Activated T-helper 2 cell treated with anti-CD3 and anti-CD28 coated beads, Interferon-gamma antibody, Interleukin-2, Interleukin-4, amounts not matched to agents 10 μg/mL and 5 μg/mL and 100 μg/mL, durations not matched to agents 14 hours and 24 hours and 36 hours (primary cell): ENCODE results near the gene TCEAL3. TPM values are rescaled to one million over a fixed set of nuclear protein-coding genes. Genes with fewer than 3 reads are reported as not detected.
A peak's percentile ranks its signal among the peaks of the same experiment; 100 is the strongest.
"Not testable (repeated sequence)": the region's sequence is repeated elsewhere in the genome, so short reads cannot be mapped to it uniquely, and the experiment has no call there.

ENCODE experiments used
- DNase-seq: peaks from one replicate; pipeline ENCODE4 v3.0.0; 2021; ENCODE audit warnings: low spot score
- H3K27ac Mint-ChIP-seq: one replicate; pipeline ENCODE4 v1.8.0; 2021; ENCODE audit warnings: mixed read lengths
- H3K27me3 Mint-ChIP-seq: one replicate; pipeline ENCODE4 v1.8.0; 2021; ENCODE audit warnings: low read depth, mixed read lengths
- H3K36me3 Mint-ChIP-seq: one replicate; pipeline ENCODE4 v1.8.0; 2021; ENCODE audit warnings: low read depth, mixed read lengths
- H3K4me1 Mint-ChIP-seq: one replicate; pipeline ENCODE4 v1.8.0; 2021; ENCODE audit warnings: low read depth, mixed read lengths
- H3K4me3 Mint-ChIP-seq: one replicate; pipeline ENCODE4 v1.8.0; 2021; ENCODE audit warnings: low read depth, mild to moderate bottlenecking, moderate library complexity, mixed read lengths
- H3K9me3 Mint-ChIP-seq: one replicate; pipeline ENCODE4 v1.8.0; 2021; ENCODE audit warnings: mixed read lengths
- intact Hi-C: fragments of 100-400 bp; cut with micrococcal nuclease; formaldehyde crosslinking; loops from one replicate; pipeline ENCODE4 v1.15.1; 2023
- total RNA-seq: library from RNA; stranded (reverse); gene quantifications from 2 replicates; pipeline ENCODE4 v1.2.3, GENCODE V29; 2022

Gene TCEAL3
- total RNA-seq, 1 donor from 2014 or later = 0.87 TPM

GRCh38 chrX:103630171-103630511 lies 22.4 kb downstream of the TCEAL3 start:
- intact Hi-C loops = no loop called here
- H3K36me3 Mint-ChIP-seq = peaks cover 3% of the 10 kb centered on the region
- peaks cover 18% of the 10 kb centered on the region for H3K4me1 Mint-ChIP-seq
- no peak overlapping the region for H3K27ac Mint-ChIP-seq
- H3K4me3 Mint-ChIP-seq = peak overlapping the region; percentile 84
- no peaks in the 10 kb centered on the region for H3K9me3 Mint-ChIP-seq
- H3K27me3 Mint-ChIP-seq = no peaks in the 10 kb centered on the region
- no peak for DNase-seq

DNA sequence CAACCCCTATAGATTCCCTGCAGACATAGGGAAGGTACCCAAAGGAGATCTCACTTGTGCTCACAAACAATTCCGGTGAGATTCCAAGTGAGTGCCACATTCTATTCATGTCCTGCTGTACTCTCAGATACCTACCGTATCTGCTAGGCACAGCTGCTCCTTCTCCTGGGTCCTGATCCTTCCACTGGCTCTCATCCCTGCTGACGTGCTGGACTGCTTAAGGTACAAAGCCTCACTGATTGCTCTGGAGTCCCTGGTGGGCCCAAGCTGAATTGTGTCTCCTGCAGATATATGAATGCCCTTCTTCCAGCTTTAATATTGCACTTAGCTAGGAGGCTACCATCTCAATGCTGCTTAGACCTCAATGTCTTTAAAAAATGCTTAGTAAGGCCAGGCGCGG lies 23.4 kb downstream of the TCEAL3 start:
- intact Hi-C loops = no loop called here
- DNase-seq = no peak
- Mint-ChIP-seq H3K27ac (no peak overlapping the region), H3K27me3 (no peaks in the 10 kb centered on the region), H3K36me3 (peaks cover 3% of the 10 kb centered on the region), H3K9me3 (no peaks in the 10 kb centered on the region), H3K4me1 (peaks cover 18% of the 10 kb centered on the region), H3K4me3 (no peak overlapping the region)

DNA sequence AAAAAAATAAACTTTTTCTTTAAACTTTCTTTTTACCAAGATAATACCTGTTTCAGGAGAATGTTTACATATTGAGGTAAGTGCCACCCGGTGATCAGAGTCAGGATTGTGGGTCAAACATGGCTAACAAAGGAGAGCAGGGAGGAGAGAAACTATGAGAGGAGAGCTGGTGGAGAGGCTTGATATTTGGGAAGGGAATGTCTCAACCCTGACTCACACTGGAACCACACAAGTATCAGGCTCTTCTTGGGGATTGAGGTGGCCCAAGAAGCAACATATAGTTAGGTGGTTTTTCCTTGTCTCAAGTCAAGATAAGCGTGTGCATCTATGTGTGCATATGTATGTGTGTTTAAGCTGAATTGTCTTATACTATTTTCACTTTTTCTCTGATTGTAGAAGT lies 27.7 kb downstream of the TCEAL3 start:
- no peak overlapping the region for H3K27ac Mint-ChIP-seq
- H3K4me3 Mint-ChIP-seq = no peak overlapping the region
- intact Hi-C loops = no loop called here
- DNase-seq = no peak
- H3K4me1 Mint-ChIP-seq = no peaks in the 10 kb centered on the region
- H3K9me3 Mint-ChIP-seq = no peaks in the 10 kb centered on the region
- H3K27me3 Mint-ChIP-seq = no peaks in the 10 kb centered on the region
- no peaks in the 10 kb centered on the region for H3K36me3 Mint-ChIP-seq

GRCh38 chrX:103637604-103638338 lies 30.0 kb downstream of the TCEAL3 start:
- Mint-ChIP-seq H3K27me3 (no peaks in the 10 kb centered on the region), H3K27ac (no peak overlapping the region), H3K36me3 (no peaks in the 10 kb centered on the region), H3K9me3 (no peaks in the 10 kb centered on the region), H3K4me3 (no peak overlapping the region), H3K4me1 (no peaks in the 10 kb centered on the region)
- DNase-seq = no peak
- intact Hi-C loops = no loop called here

DNA sequence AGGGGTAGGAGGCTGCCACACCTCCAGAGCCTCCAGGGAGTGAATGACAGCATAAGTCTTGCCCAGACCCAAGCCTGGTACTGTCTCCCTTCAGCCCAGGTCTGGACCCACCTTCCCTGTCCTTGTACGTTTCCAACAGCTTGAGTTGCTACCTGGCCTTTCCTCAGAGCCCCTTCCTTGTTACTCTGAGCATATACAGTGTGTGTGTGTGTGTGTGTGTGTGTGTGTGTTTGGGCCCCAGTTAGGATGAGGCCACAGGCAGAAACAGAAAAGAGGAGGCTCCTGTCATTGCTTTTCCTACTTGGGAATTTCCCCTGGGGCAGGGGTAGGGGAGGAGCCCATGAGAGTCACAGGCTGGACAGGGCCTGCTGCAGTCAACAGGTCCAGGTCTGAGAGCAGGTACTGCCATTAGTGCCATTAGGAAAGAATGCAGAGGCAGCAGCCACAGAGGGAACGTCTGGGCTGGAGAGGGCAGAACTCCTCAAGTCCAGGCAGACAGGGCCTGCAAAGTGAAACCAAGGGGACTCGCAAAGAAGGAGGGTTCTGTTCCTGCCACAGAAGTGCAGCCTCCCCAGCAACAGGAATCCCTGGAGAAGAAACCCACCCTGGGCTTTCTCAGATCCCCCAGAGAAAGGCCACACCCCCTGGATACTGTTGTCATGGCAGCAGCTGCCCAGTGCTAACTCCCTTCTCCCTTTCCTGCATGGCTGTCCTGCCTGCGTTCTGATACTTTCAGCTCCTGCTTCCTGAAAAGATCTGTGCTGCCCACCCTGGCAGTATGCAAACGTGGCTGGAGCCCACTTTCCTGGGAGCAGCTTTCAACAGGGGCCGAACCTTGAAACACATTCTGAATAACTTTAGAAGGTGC lies 30.9 kb downstream of the TCEAL3 start:
- H3K9me3 Mint-ChIP-seq, H3K27ac Mint-ChIP-seq, intact Hi-C loops, H3K36me3 Mint-ChIP-seq, DNase-seq, H3K27me3 Mint-ChIP-seq, H3K4me3 Mint-ChIP-seq, H3K4me1 Mint-ChIP-seq: not testable (repeated sequence)

GRCh38 chrX:103640401-103641155 lies 32.8 kb downstream of the TCEAL3 start:
- H3K4me1 Mint-ChIP-seq = no peaks in the 10 kb centered on the region
- intact Hi-C loops = no loop called here
- H3K9me3 Mint-ChIP-seq = no peaks in the 10 kb centered on the region
- H3K36me3 Mint-ChIP-seq = no peaks in the 10 kb centered on the region
- H3K27me3 Mint-ChIP-seq = peaks cover 8% of the 10 kb centered on the region
- no peak overlapping the region for H3K27ac Mint-ChIP-seq
- no peak overlapping the region for H3K4me3 Mint-ChIP-seq
- DNase-seq = no peak

DNA sequence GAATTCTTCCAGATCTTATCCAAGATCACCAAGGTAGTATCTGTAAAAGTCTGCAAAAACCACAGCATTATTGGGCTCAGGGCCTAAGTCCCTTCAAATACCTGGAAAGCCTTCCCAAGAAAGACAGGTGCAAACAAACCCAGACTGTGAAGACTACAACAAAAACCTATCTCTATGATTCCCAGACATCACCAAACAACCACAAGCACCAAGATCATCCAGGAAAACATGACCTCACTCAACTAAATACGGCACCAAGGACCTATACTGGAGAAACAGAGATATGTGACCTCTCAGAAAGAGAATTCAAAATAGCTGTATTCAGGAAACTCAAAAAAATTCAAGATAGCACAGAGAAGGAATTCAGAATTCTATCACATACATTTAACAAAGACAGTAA lies 36.4 kb downstream of the TCEAL3 start:
- H3K4me1 Mint-ChIP-seq = no peaks in the 10 kb centered on the region
- no peaks in the 10 kb centered on the region for H3K9me3 Mint-ChIP-seq
- peaks cover 17% of the 10 kb centered on the region for H3K27me3 Mint-ChIP-seq
- intact Hi-C loops = no loop called here
- no peak overlapping the region for H3K27ac Mint-ChIP-seq
- H3K36me3 Mint-ChIP-seq = no peaks in the 10 kb centered on the region
- DNase-seq = no peak
- H3K4me3 Mint-ChIP-seq = no peak overlapping the region

GRCh38 chrX:103647630-103648029 lies 39.9 kb downstream of the TCEAL3 start:
- no peak for DNase-seq
- Mint-ChIP-seq H3K36me3 (no peaks in the 10 kb centered on the region), H3K27me3 (peaks cover 17% of the 10 kb centered on the region), H3K9me3 (no peaks in the 10 kb centered on the region), H3K4me1 (no peaks in the 10 kb centered on the region), H3K27ac (no peak overlapping the region), H3K4me3 (no peak overlapping the region)
- intact Hi-C loops = no loop called here

GRCh38 chrX:103651151-103651773 lies 43.5 kb downstream of the TCEAL3 start:
- H3K27ac Mint-ChIP-seq = no peak overlapping the region
- H3K9me3 Mint-ChIP-seq = no peaks in the 10 kb centered on the region
- no peaks in the 10 kb centered on the region for H3K4me1 Mint-ChIP-seq

GRCh38 chrX:103655230-103656000 lies 47.7 kb downstream of the TCEAL3 start:
- H3K9me3 Mint-ChIP-seq, H3K27ac Mint-ChIP-seq, intact Hi-C loops, H3K4me3 Mint-ChIP-seq, DNase-seq, H3K4me1 Mint-ChIP-seq, H3K36me3 Mint-ChIP-seq, H3K27me3 Mint-ChIP-seq: not testable (repeated sequence)

More at GRCh38 chrX:103651151-103651773, 43.5 kb downstream of the TCEAL3 start:
- intact Hi-C loops = no loop called here
- H3K27me3 Mint-ChIP-seq = peaks cover 9% of the 10 kb centered on the region
- no peaks in the 10 kb centered on the region for H3K36me3 Mint-ChIP-seq
- H3K4me3 Mint-ChIP-seq = no peak overlapping the region
- no peak for DNase-seq

DNA sequence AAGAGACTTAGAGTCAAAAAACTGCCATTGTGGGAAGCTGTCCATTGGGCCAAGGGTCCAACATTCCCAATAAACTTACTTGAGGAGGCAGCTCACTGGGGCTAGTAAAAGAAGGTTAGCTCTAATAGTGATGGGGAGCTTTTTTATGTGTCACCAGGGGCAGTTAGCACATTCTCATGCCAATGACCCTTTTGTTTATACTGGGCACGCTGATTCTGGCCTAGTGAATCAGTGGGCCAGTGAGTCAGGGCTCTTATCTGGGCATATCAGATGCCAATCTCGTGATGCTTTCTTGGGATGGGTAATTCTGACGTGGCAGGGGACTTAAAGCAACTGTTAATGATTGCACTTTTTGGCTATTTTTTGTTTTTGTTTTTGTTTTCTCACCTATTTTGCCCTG lies 48.9 kb downstream of the TCEAL3 start:
- Mint-ChIP-seq H3K27me3 (no peaks in the 10 kb centered on the region), H3K4me1 (no peaks in the 10 kb centered on the region), H3K9me3 (no peaks in the 10 kb centered on the region), H3K27ac (no peak overlapping the region), H3K36me3 (no peaks in the 10 kb centered on the region), H3K4me3 (no peak overlapping the region)
- intact Hi-C loops = no loop called here
- no peak for DNase-seq

GRCh38 chrX:103657066-103657465 lies 49.3 kb downstream of the TCEAL3 start:
- intact Hi-C loops, H3K9me3 Mint-ChIP-seq, H3K4me3 Mint-ChIP-seq, H3K36me3 Mint-ChIP-seq, H3K27ac Mint-ChIP-seq, DNase-seq, H3K27me3 Mint-ChIP-seq, H3K4me1 Mint-ChIP-seq: not testable (repeated sequence)
